Stimulated activated CD4-positive, alpha-beta T cell treated with anti-CD3 and anti-CD28 coated beads, Interleukin-4, amount 100 ng/mL, for 4 hours (primary cell): ENCODE results near the gene GRAP2.
"Not testable (repeated sequence)": the region's sequence is repeated elsewhere in the genome, so short reads cannot be mapped to it uniquely, and the experiment has no call there.

Experiments
- DNase-seq, 2 experiments: peaks; one replicate each; pipeline ENCODE4 v3.0.0-alpha.2; 2020

GRAP2 gene

GRCh38 chr22:39946503-39947219 is 45.8 kb downstream of the GRAP2 start:
- no peak for DNase-seq

GRCh38 chr22:39947220-39948216 is 46.6 kb downstream of the GRAP2 start:
- no peak for DNase-seq

DNA sequence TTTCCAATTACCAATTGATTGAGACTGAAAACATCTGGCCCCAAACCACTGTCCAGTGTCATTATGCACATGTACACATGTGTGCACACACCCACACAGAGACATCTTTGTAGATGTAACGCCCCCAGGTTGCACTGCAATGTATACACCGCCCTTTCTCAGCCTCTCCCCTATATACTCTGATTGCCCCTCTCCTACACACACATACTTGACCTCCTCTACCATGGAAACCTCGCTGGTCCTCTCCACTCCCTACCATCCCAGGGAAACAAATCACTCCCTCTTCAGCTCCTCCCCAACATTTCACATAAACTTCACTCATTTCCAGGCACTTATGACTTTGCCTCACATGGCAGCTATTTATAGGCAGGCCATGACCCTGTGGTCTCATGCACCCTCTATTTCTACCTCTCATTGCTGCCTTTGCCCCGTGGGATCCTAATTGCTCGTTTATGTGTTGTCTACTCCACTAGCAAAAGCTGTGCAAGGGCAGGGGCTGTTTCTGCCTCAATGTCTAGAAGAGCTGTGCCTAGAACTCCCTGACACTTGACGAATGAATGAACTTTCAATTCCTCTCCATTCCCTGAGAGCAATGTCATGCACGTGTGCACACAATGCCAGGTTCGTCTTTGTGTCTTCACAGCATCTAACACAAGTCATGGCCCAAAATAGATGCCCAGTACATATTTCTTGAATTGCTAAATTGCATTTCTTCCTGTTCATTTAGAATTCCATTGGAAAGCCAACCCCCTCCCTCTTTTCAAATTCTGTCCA is 49.3 kb downstream of the GRAP2 start:
- no peak for DNase-seq

DNA sequence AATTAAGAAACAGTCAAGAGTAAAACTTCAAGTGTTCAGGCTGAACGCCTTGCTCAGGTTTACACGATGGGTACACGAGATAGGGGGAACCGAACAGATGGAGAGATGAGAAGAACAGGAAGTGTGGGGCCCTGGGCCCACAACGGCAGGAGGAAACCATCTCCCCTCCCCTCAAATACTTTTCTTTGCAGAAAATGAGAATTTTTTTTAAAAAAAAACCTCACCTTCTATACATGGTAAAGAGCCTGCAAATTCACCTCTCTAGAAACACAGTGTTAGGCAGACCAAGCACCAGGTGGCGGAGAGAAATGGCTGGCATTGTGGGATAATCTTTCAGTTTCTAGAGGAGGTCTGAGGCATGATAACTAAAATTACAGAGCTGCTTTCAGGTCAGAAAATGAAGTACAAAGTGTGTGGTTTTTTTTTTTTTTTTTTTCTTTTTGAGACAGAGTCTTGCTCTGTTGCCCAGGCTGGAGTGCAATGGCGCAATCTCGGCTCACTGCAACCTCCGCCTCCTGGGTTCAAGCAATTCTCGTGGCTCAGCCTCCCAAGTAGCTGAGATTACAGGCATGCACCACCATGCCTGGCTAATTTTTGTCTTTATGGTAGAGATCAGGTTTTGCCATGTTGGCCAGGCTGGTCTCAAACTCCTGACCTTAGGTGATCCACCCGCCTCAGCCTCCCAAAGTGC is 50.9 kb downstream of the GRAP2 start:
- not testable (repeated sequence) for DNase-seq

GRCh38 chr22:39952347-39952746 is 51.5 kb downstream of the GRAP2 start:
- DNase-seq, result no peak

DNA sequence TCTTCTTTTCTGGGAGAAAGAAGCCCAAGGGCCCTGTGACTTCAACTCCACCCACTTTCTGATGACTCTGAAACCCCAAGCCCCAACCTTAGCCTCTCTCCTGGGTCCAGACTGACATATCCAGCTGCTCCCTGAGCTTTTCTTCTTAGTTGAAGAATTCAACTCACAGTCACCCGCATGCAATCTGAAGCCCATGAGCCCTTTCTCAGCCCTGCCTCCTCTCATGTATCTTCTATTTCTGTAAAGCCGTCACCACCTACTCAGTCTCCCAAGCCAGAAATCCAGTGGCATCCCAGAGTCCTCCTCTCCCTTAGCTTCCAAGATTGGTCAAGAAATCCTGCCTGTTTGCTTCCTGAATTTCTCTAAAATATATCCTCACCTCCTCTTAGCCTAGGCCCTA is 52.2 kb downstream of the GRAP2 start:
- DNase-seq, result no peak

GRCh38 chr22:39954584-39955055 is 53.7 kb downstream of the GRAP2 start:
- no peak for DNase-seq

DNA sequence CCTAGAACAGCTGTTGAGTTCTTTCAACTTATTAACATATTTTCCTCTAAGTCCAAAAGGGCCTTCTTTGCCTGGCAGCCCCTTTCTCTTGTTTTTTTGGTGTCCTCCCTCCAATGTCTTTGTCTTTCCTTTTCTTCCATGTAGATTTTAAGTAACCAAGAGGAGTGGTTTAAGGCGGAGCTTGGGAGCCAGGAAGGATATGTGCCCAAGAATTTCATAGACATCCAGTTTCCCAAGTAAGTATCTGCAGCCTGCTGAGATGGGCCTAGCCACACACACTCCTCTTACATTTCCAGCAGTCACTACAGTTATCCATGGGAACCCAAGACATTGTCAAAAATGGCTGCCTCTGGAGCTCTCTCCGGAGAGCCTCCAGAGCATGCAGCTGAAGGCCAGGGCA is 54.8 kb downstream of the GRAP2 start:
- DNase-seq, result no peak

DNA sequence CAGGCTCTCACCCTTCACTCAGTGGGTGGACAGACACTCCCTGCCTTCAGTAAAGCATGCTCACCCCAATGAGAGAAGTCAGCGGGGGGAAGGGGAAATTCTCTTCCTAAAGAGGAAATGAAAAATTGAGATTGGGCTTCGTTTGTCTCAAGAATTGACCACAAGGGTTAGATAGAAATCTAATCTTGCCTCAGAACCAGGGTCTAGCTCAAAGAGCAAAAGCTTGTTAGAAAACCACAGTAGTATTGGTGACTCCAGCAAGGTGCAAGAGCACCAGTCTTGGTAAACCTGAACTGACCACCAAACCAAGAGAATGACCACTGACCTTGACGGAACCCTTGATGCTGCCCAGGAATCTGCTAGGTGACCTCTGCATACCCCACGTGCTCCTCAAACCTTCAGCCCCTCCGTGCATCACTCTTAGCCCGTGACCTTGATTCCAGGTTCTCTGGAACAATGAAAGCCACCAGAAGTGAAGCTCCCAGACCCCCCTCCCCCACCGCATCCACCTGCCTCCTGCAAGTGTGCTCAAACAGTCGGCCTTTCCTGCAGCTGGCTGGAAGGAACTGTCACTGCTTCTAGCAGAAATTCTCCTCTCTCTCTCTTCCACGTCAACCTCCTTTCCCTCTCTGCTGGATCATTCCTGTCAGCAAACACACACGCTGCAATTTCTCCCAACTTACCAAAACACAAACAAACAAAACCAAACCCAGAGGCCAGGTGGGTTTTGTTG is 56.2 kb downstream of the GRAP2 start:
- DNase-seq, result no peak

DNA sequence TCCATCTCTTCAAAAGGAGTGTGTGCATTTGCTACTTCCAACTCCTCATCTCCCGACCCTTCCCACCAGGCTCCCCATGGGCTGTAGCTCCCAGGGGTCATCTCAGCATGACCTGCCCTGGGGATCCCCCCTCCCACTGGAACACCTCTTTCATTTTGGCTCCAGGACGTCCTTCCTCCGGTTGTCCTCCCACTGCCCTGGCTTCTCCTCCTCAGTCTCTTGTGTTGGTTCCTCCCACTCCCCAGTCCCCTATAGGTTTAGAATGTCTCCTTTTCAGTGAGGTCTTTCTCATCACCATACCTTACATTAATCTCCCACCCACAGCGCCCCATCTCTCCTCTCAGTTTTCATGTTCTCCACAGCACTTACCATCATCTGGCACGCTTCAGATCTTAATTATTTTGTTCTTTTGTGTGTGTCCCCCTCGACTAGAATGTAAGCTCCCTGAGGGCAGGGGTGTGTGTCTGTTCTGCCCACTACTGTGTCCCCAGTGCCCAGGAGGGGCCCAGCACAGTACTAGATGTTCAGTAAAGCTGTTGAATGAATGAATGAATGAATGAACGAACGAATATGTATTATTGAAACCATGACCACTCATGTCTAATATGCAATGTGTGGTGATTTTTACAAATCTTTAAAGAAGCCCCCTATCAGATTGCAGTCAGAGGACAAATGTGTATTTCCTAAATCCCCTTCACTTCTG is 57.3 kb downstream of the GRAP2 start:
- no peak for DNase-seq

DNA sequence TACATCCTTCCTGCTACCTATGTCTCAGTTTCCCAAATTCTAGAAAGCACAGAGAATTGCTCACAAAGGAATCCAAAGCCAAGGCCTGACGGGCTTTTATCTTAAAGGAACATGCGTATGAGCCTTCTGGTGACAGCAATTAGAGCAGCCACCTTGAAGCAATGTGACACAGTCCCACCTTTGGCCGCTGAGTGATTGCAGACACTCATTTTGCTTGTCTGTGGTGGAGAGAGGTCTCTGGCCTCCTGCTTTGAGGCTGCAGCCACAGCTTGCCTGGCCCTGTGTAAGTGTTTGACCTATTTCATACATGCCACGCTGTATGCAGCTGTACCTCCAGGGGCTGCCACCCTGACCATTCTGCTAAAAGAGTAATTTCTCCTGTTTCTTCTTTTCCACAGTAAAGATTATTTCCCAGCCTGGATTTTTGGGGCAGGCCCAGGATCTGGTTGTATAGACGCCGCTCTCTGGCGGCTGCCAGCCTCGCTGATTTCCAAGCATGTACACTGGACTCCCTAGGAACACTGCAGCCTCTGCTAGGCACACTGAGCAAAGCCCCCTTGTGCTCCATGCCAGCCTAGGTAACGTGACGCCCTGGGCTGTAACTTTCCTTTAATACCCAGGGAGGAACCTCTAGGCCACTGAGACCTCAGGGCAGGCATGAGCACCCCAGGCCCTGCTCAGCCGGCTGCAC is 58.2 kb downstream of the GRAP2 start:
- DNase-seq, result no peak

GRCh38 chr22:39959640-39960447 is 59.0 kb downstream of the GRAP2 start, which contains the start of gene TMA7B:
TSS of gene TMA7B (plus strand) at chr22:39960397. CDS start at chr22:39964375, 3,978 bp downstream.
- peak; percentile 23 to 32 for DNase-seq

DNA sequence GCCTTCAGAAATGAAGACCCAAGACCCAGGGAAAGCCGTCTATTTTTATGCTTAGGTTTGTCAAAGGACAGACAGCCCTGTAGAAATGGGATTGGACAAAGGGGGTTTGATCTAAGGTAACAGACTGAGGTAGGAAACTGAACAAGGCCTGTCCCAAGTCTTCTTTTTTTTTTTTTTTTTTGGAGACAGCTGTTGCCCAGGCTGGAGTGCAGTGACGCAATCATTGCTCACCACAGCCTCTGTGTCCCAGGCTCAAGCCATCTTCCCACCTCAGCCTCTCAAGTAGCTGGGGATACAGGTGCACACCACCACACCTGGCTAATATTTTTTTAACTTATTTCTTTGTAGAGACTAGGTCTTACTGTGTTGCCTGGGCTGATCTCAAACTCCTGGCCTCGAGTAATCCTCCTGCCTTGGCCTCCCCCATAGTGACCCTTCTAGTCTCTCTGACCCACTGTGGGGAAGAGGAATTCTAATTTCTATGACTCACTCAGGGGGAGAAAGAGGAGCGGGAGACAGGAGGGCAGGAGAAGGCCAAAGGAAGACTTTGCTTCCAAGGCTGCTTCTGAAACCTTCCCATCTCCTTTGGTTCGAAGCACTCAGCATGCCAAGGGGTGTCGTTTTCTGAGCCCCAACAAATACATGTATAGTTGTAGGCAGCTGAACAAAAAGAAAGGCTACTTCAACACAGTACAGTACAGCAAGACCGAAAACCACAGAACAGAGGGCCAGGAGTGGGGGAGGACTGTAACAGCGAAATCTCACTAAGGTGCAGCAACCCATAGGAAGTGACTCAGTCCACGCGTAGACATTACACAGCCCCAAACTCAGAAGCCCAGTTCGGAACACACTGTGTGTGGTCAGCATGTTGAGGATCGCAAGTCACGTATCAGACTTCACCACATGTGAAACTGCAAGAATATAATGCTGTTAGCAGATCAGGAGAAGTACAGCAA is 60.2 kb downstream of the GRAP2 start:
- DNase-seq, result peak; percentile 36 to 63

DNA sequence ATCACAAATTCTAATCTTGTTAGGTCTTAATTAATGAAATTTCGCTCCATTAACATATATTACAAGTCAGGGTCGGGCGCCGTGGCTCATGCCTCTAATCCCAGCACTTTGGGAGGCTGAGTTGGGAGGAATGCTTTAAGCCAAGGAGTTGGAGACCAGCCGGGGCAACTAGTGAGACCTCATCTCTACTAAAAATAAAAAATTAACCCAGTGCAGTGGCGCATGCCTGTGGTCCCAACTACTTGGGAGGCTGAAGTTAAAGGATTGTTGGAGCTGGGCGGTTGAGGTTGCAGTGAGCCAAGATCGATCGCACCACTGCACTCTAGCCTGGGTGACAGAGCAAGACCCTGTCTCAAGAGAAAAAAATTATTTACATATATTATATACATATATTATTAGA is 61.2 kb downstream of the GRAP2 start:
- no peak for DNase-seq

GRCh38 chr22:39965748-39966147 is 64.9 kb downstream of the GRAP2 start:
- no peak for DNase-seq

DNA sequence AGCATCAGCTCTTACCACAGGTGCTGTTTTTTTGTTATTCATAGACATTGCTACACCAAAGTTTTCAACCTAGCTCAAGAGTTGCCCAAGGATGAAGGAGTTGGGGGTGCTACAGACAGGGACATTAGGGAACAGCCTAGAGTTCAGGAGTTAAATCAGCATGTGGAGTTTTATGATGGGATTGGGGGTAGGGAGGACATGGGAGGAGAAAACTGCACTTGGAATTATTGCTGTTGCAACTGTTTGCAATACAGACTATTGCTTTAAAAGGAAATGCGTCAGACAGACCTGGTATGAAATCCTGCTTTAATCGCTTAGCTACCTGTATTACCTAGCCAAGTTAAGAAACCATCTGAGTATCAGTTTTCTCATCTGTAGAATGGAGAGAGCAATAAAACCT is 65.6 kb downstream of the GRAP2 start:
- no peak for DNase-seq

- no peak for DNase-seq
These were observed 66.4 kb downstream of the GRAP2 start for GRCh38 chr22:39967103-39967829.
